HG03460 (cell line): ENCODE measurements around the gene SMG6.
A peak's percentile ranks its signal among the peaks of the same experiment; 100 is the strongest.
"Not testable (repeated sequence)": the region's sequence is repeated elsewhere in the genome, so short reads cannot be mapped to it uniquely, and the experiment has no call there.

Experiments used
- ATAC-seq: cut with Tn5 transposase; IDR thresholded peaks from one replicate; pipeline ENCODE4 v1.9.1; 2021; ENCODE audit not compliant: unreplicated experiment

SMG6 gene

GRCh38 chr17:2303204-2304188 lies at the start of gene SMG6, which contains the start of gene SRR:
TSS of gene SMG6 (minus strand) at chr17:2303785. CDS start at chr17:2303720, 65 bp downstream.
TSS of gene SRR (plus strand) at chr17:2303950. CDS start at chr17:2315561, 11,611 bp downstream.
- peak; percentile 72 for ATAC-seq

GRCh38 chr17:2351269-2351668 lies 47.7 kb upstream of the SMG6 start:
- ATAC-seq, result no peak

DNA sequence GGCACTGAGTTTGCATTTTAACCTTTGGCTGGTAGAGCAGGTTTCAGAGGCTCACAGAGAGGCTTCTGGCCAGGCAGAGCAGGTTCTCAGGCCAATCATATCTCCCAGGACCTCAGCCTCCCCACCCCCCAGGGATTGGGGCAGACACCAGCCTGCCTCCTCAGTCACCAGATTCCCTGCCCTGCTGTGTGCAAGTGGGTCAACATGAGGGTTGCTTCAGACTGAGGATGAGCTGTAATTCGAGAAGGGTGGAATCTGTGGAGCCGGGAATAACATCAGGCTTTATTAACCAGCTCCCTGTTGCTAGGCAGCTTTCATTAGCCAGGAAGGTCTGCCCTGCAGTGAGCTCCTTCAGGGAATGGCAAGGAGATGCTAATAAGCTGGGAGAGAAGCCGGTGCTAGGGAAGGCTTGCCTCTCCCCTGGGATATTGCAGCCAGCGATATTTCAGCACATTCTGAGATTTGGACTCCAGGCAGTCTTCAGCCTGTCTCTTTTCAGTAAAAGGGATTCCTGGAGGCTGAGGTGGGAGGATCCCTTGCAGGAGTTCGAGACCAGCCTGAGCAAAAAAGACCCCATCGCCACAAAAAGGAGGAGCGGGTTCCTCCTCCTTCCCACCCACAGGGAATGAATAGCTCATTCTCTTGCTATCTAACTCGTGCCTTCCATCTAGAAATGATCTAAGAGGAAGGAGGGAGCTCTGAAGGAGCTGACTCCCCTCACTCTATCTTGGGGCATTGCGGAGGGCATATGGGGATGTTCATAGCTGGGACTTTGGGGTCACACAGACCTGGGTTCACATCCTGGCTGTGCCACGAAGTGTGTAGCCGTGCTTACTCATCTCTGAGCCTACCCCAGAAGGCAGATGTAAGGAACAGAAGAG lies 44.5 kb upstream of the SMG6 start:
- ATAC-seq, result no peak

DNA sequence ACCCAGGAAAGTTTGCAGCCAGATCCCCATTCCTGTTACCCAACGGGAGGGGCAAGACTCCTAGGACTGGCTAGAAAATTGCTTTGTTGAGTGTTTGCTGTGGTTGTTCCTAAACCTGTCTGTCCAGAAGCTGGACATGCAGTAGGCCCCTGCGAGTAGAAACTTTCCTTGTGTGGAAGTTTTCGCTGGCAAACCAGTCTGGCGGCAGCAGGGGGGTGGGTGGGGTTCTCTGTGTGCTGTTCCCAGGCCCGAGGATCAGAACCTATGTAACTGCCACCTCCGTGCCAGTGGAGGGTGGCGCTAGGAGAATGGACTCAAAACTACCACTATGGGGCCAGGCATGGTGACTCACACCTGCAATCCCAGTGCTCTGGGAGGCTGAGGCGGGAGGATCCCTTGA lies 42.9 kb upstream of the SMG6 start:
- ATAC-seq, result no peak

DNA sequence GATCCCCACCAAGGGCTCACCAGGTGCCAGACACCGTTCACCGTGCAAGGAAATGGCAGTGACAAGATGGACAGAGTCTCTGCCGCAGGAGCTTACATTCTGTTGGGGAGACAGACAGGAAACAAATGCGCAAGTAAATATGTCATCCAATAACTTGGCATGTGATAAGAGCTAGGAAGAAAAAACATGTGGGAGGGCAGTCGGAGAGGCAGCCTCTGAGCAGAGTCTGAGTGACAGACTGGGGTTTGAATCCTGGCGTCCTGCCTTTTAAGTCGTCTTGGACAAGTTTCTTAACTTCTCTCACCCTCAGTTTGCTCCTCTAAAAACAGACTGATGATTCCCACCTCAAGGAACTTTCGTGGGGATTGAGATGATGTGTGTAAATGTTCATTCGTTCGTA lies 40.9 kb upstream of the SMG6 start:
- ATAC-seq, result no peak

DNA sequence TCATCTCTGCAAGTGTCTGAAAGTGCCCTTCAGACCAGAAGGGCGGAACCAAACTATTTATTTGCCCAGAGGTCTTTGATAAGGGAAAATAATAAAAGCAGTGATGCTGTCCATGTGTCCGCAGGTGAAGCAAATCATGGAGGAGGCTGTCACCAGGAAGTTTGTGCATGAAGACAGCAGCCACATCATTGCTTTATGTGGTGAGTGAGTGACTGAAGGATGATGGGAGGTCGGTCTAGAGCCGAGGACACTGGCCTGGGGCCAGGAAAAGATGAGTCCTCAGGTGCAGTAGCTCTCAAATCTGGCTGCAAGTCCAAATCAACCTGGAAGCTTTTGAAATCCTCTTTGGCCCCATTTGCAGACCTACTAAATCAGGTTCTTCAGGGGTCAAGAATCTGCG lies 39.8 kb upstream of the SMG6 start:
- no peak for ATAC-seq

GRCh38 chr17:2338315-2338657 lies 34.7 kb upstream of the SMG6 start:
- no peak for ATAC-seq

DNA sequence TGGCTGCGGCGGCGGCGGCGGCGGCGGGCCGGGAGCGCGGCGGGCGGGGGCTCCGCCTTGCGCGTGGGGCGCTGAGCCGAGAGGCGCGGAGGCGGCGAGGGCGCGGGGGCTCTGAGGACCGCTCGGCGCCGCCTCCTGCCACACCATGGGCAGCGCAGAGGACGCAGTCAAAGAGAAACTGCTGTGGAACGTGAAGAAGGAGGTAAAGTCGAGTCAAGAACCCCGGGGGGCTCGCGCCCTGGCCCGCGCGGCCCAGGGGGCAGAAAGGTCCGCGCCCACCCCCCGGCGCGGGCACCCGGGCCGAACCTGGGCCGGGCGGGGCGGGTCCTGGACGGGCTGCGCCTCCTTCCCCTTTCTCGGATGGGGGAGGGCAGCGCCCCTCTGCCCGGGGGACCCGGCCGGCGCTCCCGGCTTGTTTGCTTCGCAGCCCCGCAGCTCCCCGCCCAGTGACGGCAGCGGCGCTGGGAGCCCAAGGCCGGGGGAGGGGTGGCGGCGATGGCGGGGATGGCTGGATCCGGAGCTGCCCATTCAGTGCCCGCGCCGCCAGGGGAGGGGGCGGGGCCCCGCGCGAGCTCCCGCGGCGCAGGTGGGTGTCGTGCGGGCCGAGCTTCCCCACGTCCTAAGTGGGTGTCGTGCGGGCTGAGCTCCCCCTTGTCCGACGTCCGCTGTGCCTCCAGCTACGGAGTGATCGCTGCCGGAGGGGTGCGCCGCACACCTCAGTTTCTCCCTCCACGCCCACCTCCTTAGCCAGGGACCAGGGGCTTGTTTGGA lies 34.1 kb upstream of the SMG6 start:
- ATAC-seq, result no peak

- ATAC-seq, result no peak
These were observed 33.4 kb upstream of the SMG6 start, which contains the start of gene SGSM2 for GRCh38 chr17:2336852-2337543. TSS of gene SGSM2 (plus strand) at chr17:2337501. CDS start at chr17:2337689, 188 bp downstream.

GRCh38 chr17:2336215-2336851 lies 32.7 kb upstream of the SMG6 start, which contains the start of gene TSR1:
TSS of gene TSR1 (minus strand) at chr17:2336457. CDS start at chr17:2336427, 30 bp downstream.
- no peak for ATAC-seq

- no peak for ATAC-seq
These were observed 32.2 kb upstream of the SMG6 start for GRCh38 chr17:2335726-2336214.

DNA sequence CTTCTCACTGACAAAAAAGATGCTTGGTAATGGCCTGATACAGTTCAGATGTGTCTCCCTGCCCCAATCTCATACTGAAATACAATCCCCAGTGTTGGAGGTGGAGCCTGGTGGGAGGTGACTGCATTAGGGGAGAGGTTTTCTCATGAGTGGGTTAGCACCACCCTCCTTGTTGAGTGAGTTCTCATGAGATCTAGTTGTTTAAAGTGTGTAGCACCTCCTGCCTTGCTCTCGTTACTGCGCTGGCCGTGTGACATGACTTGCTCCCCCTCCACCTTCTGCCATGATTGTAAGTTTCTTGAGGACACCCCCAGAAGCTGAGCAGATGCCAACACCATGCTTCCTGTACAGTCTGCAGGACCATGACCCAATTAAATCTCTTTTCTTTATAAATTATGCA lies 27.7 kb upstream of the SMG6 start:
- no peak for ATAC-seq

GRCh38 chr17:2323629-2324314 lies 20.2 kb upstream of the SMG6 start:
- ATAC-seq, result no peak

DNA sequence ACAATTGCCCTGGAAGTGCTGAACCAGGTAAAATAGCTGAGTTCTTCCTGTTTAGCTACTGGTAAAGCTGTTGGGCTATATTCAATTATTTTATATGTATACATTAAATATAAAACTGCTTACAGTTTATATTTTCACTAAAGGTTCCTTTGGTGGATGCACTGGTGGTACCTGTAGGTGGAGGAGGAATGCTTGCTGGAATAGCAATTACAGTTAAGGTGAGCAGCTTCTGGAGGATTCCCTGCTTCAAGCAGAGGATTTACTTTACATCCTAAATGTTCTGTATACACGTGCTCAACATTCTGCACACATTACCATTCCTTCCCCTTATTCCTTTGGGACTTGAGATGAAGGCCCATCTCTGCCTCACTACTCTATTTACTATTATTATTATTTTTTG lies 17.8 kb upstream of the SMG6 start:
- no peak for ATAC-seq

GRCh38 chr17:2319051-2319450 lies 15.5 kb upstream of the SMG6 start:
- no peak for ATAC-seq

DNA sequence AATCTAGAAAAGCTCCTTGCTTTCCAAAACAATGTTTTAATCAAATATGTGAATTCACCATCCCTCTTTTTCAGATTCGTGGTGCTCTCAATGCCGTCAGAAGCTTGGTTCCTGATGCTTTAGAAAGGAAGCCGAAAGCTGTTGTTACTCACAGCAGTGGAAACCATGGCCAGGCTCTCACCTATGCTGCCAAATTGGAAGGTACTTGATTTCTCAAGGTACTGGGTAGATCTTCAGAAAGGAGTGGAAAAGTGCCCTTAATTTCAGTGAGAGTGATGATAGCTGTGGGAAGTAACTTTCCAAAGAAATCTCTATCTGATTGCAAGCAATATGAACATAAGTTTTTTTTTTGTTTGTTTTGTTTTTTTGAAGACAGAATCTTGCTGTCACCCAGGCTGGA lies 14.2 kb upstream of the SMG6 start:
- ATAC-seq, result no peak

DNA sequence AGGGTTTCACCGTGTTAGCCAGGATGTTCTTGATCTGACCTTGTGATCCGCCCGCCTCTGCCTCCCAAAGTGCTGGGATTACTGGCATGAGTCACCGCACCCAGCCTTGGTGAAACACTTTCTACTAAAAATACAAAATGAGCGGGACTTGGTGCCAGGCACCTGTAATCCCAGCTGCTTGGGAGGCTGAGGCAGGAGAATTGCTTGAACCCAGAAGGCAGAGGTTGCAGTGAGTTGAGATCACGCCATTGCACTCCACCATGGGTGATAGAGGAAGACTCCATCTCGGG lies 13.3 kb upstream of the SMG6 start:
- ATAC-seq, result not testable (repeated sequence)

GRCh38 chr17:2312736-2313135 lies 9.2 kb upstream of the SMG6 start:
- ATAC-seq, result no peak
